Renal pelvis (tissue), 4 donors: ENCODE results near the gene BLMH. TPM values are rescaled to one million over a fixed set of nuclear protein-coding genes. Genes with fewer than 3 reads are reported as not detected.

Experiments used
- DNase-seq: peaks from one replicate; pipeline ENCODE4 v3.0.0-alpha.2; 2013
- polyA plus RNA-seq, 3 donors: library from polyadenylated mRNA; unstranded; fragments of 120-200 nt; gene quantifications; one replicate each; pipeline ENCODE4 v1.2.1, GENCODE V29; 2013; ENCODE audit not compliant: insufficient read length in 3 of 3

BLMH gene
- polyA plus RNA-seq, 3 donors, result 79.7 to 91.5 (median 82.6) TPM

- no peak for DNase-seq
Observed at GRCh38 chr17:30318155-30318554, 26.4 kb upstream of the BLMH start.

- DNase-seq, result no peak
Observed at GRCh38 chr17:30316736-30317135, 25.0 kb upstream of the BLMH start.

- DNase-seq, result no peak
Observed at GRCh38 chr17:30315106-30315505, 23.4 kb upstream of the BLMH start.

GRCh38 chr17:30314474-30314873, 22.7 kb upstream of the BLMH start:
- no peak for DNase-seq

- no peak for DNase-seq
Observed at GRCh38 chr17:30312226-30312625, 20.5 kb upstream of the BLMH start.

- no peak for DNase-seq
Observed at GRCh38 chr17:30310562-30310961, 18.8 kb upstream of the BLMH start.

GRCh38 chr17:30309591-30309990, 17.8 kb upstream of the BLMH start:
- no peak for DNase-seq

- DNase-seq, result no peak
Observed at GRCh38 chr17:30308406-30308805, 16.7 kb upstream of the BLMH start.

GRCh38 chr17:30304778-30305177, 13.0 kb upstream of the BLMH start:
- DNase-seq, result no peak

GRCh38 chr17:30302241-30302640, 10.5 kb upstream of the BLMH start:
- DNase-seq, result no peak

GRCh38 chr17:30300818-30301217, 9.1 kb upstream of the BLMH start:
- no peak for DNase-seq

- DNase-seq, result no peak
Observed at GRCh38 chr17:30299000-30299399, 7.3 kb upstream of the BLMH start.

GRCh38 chr17:30297715-30298114, 6.0 kb upstream of the BLMH start:
- no peak for DNase-seq

GRCh38 chr17:30296499-30297080, 4.8 kb upstream of the BLMH start:
- DNase-seq, result no peak

GRCh38 chr17:30292286-30292858, 628 bp upstream of the BLMH start:
- DNase-seq, result no peak

GRCh38 chr17:30290696-30291542, 825 bp downstream of the BLMH start:
- DNase-seq, result peak; percentile 47

GRCh38 chr17:30290077-30290476, 1.7 kb downstream of the BLMH start:
- no peak for DNase-seq

- no peak for DNase-seq
Observed at GRCh38 chr17:30279156-30279555, 12.6 kb downstream of the BLMH start.

- DNase-seq, result peak; percentile 44
Observed at GRCh38 chr17:30278032-30278431, 13.7 kb downstream of the BLMH start.

- DNase-seq, result no peak
Observed at GRCh38 chr17:30275911-30276310, 15.8 kb downstream of the BLMH start.

GRCh38 chr17:30274887-30275286, 16.9 kb downstream of the BLMH start:
- no peak for DNase-seq

GRCh38 chr17:30273373-30273772, 18.4 kb downstream of the BLMH start:
- no peak for DNase-seq

- DNase-seq, result no peak
Observed at GRCh38 chr17:30271102-30271501, 20.6 kb downstream of the BLMH start.
